ENCODE data around the gene FSTL5. TPM values are rescaled to one million over a fixed set of nuclear protein-coding genes. Genes with fewer than 3 reads are reported as not detected.

The FSTL5 gene
- total and polyA plus RNA-seq, 2 experiments from 2014 or later: not detected

DNA sequence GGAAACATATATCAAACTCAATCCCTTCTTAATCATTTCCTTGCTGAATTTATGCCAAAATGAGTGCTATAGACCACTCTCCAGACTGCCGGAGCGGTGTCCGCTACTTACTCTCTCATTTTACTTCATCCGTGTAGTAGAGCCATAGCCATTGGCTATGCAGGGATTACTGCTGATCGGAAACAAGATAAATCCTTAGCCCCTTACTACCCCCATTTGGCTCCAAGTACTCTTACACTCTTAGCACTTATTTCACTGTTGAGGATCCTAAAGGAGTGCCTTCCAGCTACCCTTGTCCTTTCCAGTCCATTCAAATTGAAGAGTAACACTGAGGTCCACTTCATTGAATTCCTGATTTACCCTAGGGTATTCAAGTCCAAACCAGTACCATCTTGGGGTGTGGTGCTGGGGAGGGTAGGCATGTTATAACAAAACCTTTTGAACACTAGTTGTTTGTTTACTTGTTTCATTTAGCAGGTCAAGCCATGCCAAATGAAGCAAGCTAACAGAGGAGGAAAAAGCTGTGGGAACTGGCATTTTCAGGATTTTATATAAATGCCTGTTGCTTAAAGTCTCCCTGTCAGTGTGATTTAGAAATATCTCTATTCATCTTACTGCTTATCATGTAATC lies 715.1 kb downstream of the FSTL5 start:
- no peak for DNase-seq
- TF ChIP-seq EZH2phosphoT487 (IDR thresholded peaks at IDR 0.05; ENCODE audit: insufficient read depth, low read depth): no peak
- no peak for TF ChIP-seq EZH2 (IDR thresholded peaks at IDR 0.05; ENCODE audit: insufficient read depth, poor library complexity, severe bottlenecking)
- Histone ChIP-seq H3K4me2 (ENCODE audit: unreplicated experiment) (no peak overlapping the region), H3F3A (ENCODE audit: insufficient read depth) (no peaks in the 10 kb centered on the region), H4K20me1 (ENCODE audit: insufficient read depth) (no peaks in the 10 kb centered on the region), H3K27me3 (replicated peaks; ENCODE audit: insufficient read depth) (no peaks in the 10 kb centered on the region), H3K36me3 (ENCODE audit: low read depth) (no peaks in the 10 kb centered on the region), H3K79me2 (ENCODE audit: insufficient read depth) (no peaks in the 10 kb centered on the region), H3K27ac (no peak overlapping the region), H3K9me3 (ENCODE audit: low read depth) (no peaks in the 10 kb centered on the region), H3K9ac (no peak overlapping the region), H2AFZ (no peak overlapping the region), H3K4me1 (ENCODE audit: insufficient read depth) (no peaks in the 10 kb centered on the region), H3K9me2 (ENCODE audit: insufficient read depth) (no peaks in the 10 kb centered on the region), H3K4me3 (no peak overlapping the region)
- 72 to 83% methylated on average over 5 of the region's 5 CpGs for WGBS, 2 experiments (ENCODE audit: low coverage in 1 of 2, low lambda C conversion rate in 2 of 2, missing lambda C conversion rate in 2 of 2)
- in situ Hi-C loops (cut with MboI): no loop called here

DNA sequence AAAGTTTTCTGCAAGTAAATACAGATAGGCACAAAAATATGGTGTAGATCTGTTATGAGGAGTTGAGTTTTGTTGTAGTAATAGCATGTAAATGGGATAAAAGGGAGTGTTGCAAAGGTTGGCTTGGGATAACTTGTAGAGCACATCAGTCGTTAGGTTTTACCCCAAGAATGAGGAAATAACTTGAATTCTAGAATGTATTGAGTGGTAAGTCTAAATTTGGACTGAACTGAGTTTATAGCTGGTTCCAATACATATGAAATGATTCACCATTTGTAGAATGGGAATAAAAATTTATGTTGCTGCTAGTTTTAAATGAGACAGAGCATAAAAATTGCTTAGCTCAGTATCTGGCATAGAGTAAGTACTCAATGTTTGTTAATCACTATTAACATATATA lies 719.2 kb downstream of the FSTL5 start:
- no peaks in the 10 kb centered on the region for H3K36me3 ChIP-seq (ENCODE audit: low read depth)
- no peak overlapping the region for H3K27ac ChIP-seq
- in situ Hi-C loops (cut with MboI): no loop called here
- H3K27me3 ChIP-seq (replicated peaks; ENCODE audit: insufficient read depth): no peaks in the 10 kb centered on the region
- no peaks in the 10 kb centered on the region for H3K9me3 ChIP-seq (ENCODE audit: low read depth)
- no peak overlapping the region for H2AFZ ChIP-seq
- TF ChIP-seq EZH2phosphoT487 (IDR thresholded peaks at IDR 0.05; ENCODE audit: insufficient read depth, low read depth) (no peak), EZH2 (IDR thresholded peaks at IDR 0.05; ENCODE audit: insufficient read depth, poor library complexity, severe bottlenecking) (no peak)
- H3K4me1 ChIP-seq (ENCODE audit: insufficient read depth): no peaks in the 10 kb centered on the region
- H3K79me2 ChIP-seq (ENCODE audit: insufficient read depth): no peaks in the 10 kb centered on the region
- no peak overlapping the region for H3K4me2 ChIP-seq (ENCODE audit: unreplicated experiment)
- H3K4me3 ChIP-seq: no peak overlapping the region
- H3K9ac ChIP-seq: no peak overlapping the region
- DNase-seq: no peak
- no peaks in the 10 kb centered on the region for H3F3A ChIP-seq (ENCODE audit: insufficient read depth)
- 0 to 5% methylated on average over 1 of the region's 1 CpG for WGBS, 2 experiments (ENCODE audit: low coverage in 1 of 2, low lambda C conversion rate in 2 of 2, missing lambda C conversion rate in 2 of 2)
- H4K20me1 ChIP-seq (ENCODE audit: insufficient read depth): no peaks in the 10 kb centered on the region
- no peaks in the 10 kb centered on the region for H3K9me2 ChIP-seq (ENCODE audit: insufficient read depth)

DNA sequence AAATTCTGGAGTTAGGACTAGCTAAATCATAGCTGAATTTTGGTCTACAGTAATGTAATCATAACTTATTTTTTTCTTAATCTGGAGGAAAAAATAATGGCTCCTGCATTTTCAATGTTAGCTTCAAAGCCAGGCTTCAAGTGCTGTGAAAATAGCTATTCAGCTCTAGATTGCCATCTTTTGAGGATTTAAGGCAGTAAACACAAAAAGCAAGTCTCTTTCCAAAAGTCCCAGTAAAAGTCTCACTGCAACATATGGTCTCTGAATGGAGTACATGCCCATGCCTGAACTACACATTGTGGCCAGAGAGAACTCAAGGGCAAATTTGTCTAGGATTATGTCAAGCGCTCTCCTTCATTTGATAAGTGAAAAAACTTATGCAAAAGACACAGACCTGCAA lies 720.9 kb downstream of the FSTL5 start:
- Histone ChIP-seq H3K4me1 (ENCODE audit: insufficient read depth) (no peaks in the 10 kb centered on the region), H3K4me3 (no peak overlapping the region), H3K27me3 (replicated peaks; ENCODE audit: insufficient read depth) (no peaks in the 10 kb centered on the region), H4K20me1 (ENCODE audit: insufficient read depth) (no peaks in the 10 kb centered on the region), H3K9me3 (ENCODE audit: low read depth) (no peaks in the 10 kb centered on the region), H3K27ac (no peak overlapping the region), H3K9ac (no peak overlapping the region), H3K4me2 (ENCODE audit: unreplicated experiment) (no peak overlapping the region), H3K79me2 (ENCODE audit: insufficient read depth) (no peaks in the 10 kb centered on the region), H3F3A (ENCODE audit: insufficient read depth) (no peaks in the 10 kb centered on the region), H3K36me3 (ENCODE audit: low read depth) (no peaks in the 10 kb centered on the region), H2AFZ (no peak overlapping the region), H3K9me2 (ENCODE audit: insufficient read depth) (no peaks in the 10 kb centered on the region)
- no peak for DNase-seq
- 7 to 9% methylated on average over 1 of the region's 1 CpG for WGBS, 2 experiments (ENCODE audit: low coverage in 1 of 2, low lambda C conversion rate in 2 of 2, missing lambda C conversion rate in 2 of 2)
- in situ Hi-C loops (cut with MboI): no loop called here
- TF ChIP-seq EZH2 (IDR thresholded peaks at IDR 0.05; ENCODE audit: insufficient read depth, poor library complexity, severe bottlenecking) (no peak), EZH2phosphoT487 (IDR thresholded peaks at IDR 0.05; ENCODE audit: insufficient read depth, low read depth) (no peak)

DNA sequence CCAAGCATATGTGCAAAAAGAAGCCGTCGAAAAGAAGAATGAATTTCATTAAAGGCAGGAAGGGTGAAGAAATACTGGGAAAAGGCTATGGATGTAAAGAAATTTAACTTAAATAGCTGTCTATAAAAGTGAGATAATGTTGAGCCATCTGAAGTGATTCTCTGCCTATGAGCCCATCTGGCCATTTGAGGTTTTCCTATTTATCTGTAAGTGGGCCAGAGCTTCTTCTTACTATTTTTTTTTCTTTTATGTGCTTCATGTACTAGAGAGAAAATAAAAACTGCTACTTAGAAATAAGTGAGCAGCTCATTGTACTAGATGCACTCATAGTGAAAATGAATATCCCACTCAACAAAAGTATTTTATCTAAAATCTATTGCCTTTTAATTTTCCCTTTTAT lies 725.7 kb downstream of the FSTL5 start:
- no peak for DNase-seq
- Histone ChIP-seq H3K9me2 (ENCODE audit: insufficient read depth) (no peaks in the 10 kb centered on the region), H3K27me3 (replicated peaks; ENCODE audit: insufficient read depth) (no peaks in the 10 kb centered on the region), H3K4me3 (no peak overlapping the region), H3K79me2 (ENCODE audit: insufficient read depth) (no peaks in the 10 kb centered on the region), H3K4me2 (ENCODE audit: unreplicated experiment) (no peak overlapping the region), H3K27ac (no peak overlapping the region), H3F3A (ENCODE audit: insufficient read depth) (no peaks in the 10 kb centered on the region), H4K20me1 (ENCODE audit: insufficient read depth) (no peaks in the 10 kb centered on the region), H2AFZ (no peak overlapping the region), H3K9ac (no peak overlapping the region), H3K9me3 (ENCODE audit: low read depth) (no peaks in the 10 kb centered on the region), H3K36me3 (ENCODE audit: low read depth) (no peaks in the 10 kb centered on the region), H3K4me1 (ENCODE audit: insufficient read depth) (no peaks in the 10 kb centered on the region)
- TF ChIP-seq EZH2 (IDR thresholded peaks at IDR 0.05; ENCODE audit: insufficient read depth, poor library complexity, severe bottlenecking): no peak
- TF ChIP-seq EZH2phosphoT487 (IDR thresholded peaks at IDR 0.05; ENCODE audit: insufficient read depth, low read depth): no peak
- in situ Hi-C loops (cut with MboI): no loop called here
- 29 to 34% methylated on average over 2 of the region's 2 CpGs for WGBS, 2 experiments (ENCODE audit: low coverage in 1 of 2, low lambda C conversion rate in 2 of 2, missing lambda C conversion rate in 2 of 2)

Data from GM23248 (cell line).